SK-N-SH (cell line): ENCODE data around the gene SMIM13. TPM values are rescaled to one million over a fixed set of nuclear protein-coding genes. Genes with fewer than 3 reads are reported as not detected.

Experiments
- CTCF ChIA-PET: fragments of 300-600, 350-600 bp; formaldehyde crosslinking; extraction: SDS; loops from one replicate; lab custom pipeline; 2021; lab: Yijun Ruan, JAX
- POLR2A ChIA-PET: fragments of 350-600 bp; sonication (Branson Sonifier 250); formaldehyde crosslinking; extraction: SDS; loops from one replicate; lab custom pipeline; 2020; ENCODE audit warnings: antibody characterized with exemption, inconsistent platforms; lab: Yijun Ruan, JAX
- DNase-seq: peaks from one replicate; pipeline ENCODE4 v3.0.0; 2012
- H2AFZ ChIP-seq: fragments of 200-600 bp; sonication (generic); 2 replicates; pipeline ENCODE4 v1.8.1; 2016; ENCODE audit warnings: antibody characterized with exemption, mild to moderate bottlenecking, low read depth
- H3F3A ChIP-seq: fragments of 200-600 bp; sonication (generic); replicated peaks from 2 replicates; pipeline ENCODE3; 2016; ENCODE audit warnings: antibody characterized with exemption, mild to moderate bottlenecking; ENCODE audit not compliant: insufficient read depth
- H3K27ac ChIP-seq, 2 experiments: fragments of 200-500 bp in 1 of 2; fragments of 200-600 bp in 1 of 2; sonication (Bioruptor generic) in 1 of 2; sonication (generic), shearing (Covaris generic) in 1 of 2; 2 replicates each; pipeline versions ENCODE4 v1.5.1 to v1.6.1; 2014 to 2016; ENCODE audit warnings: low read depth in 2 of 2, inconsistent platforms in 1 of 2, low read length in 1 of 2, mild to moderate bottlenecking in 1 of 2, mixed read lengths in 1 of 2
- H3K27me3 ChIP-seq: fragments of 200-600 bp; sonication (generic), shearing (Covaris generic); 2 replicates; pipeline ENCODE4 v1.6.1; 2016; ENCODE audit warnings: mixed run types; ENCODE audit not compliant: insufficient read depth
- H3K36me3 ChIP-seq, 2 experiments: fragments of 200-500 bp in 1 of 2; fragments of 200-600 bp in 1 of 2; sonication (Bioruptor generic) in 1 of 2; sonication (generic) in 1 of 2; replicated peaks in 1 of 2; 2 replicates each; pipeline versions ENCODE3 to v1.5.1; 2014 to 2016; ENCODE audit warnings: low read length in 1 of 2, mild to moderate bottlenecking in 1 of 2; ENCODE audit not compliant: insufficient read depth in 2 of 2, control insufficient read depth in 1 of 2
- H3K4me1 ChIP-seq, 2 experiments: fragments of 200-500 bp in 1 of 2; fragments of 200-600 bp in 1 of 2; sonication (Bioruptor generic) in 1 of 2; sonication (generic), shearing (Covaris generic) in 1 of 2; 2 replicates each; pipeline versions ENCODE4 v1.5.1 to v1.6.1; 2014 to 2016; ENCODE audit warnings: low read depth in 1 of 2, low read length in 1 of 2, mixed run types in 1 of 2; ENCODE audit not compliant: insufficient read depth in 2 of 2, control insufficient read depth in 1 of 2
- H3K4me2 ChIP-seq: fragments of 200-600 bp; sonication (generic), shearing (Covaris generic); 2 replicates; pipeline ENCODE4 v1.6.1; 2017; ENCODE audit warnings: mixed run types
- H3K4me3 ChIP-seq, 2 experiments: fragments of 200-500 bp in 1 of 2; fragments of 200-600 bp in 1 of 2; sonication (Bioruptor generic) in 1 of 2; sonication (generic), shearing (Covaris generic) in 1 of 2; 2 replicates each; pipeline versions ENCODE4 v1.5.1 to v1.8.1; 2014 to 2016; ENCODE audit warnings: low read depth in 2 of 2, inconsistent platforms in 1 of 2, low read length in 1 of 2, mild to moderate bottlenecking in 1 of 2, mixed read lengths in 1 of 2, moderate library complexity in 1 of 2
- H3K79me2 ChIP-seq: fragments of 200-600 bp; sonication (generic); 2 replicates; pipeline ENCODE4 v1.8.1; 2017; ENCODE audit warnings: mild to moderate bottlenecking; ENCODE audit not compliant: insufficient read depth
- H3K9ac ChIP-seq: fragments of 200-600 bp; sonication (generic); 2 replicates; pipeline ENCODE4 v1.6.1; 2017; ENCODE audit warnings: mixed run types
- H3K9me2 ChIP-seq: fragments of 200-600 bp; sonication (generic); 2 replicates; pipeline ENCODE4 v1.6.1; 2017; ENCODE audit warnings: mixed run types
- H3K9me3 ChIP-seq: fragments of 200-600 bp; sonication (generic); 2 replicates; pipeline ENCODE4 v1.6.1; 2017; ENCODE audit warnings: mixed run types, mild to moderate bottlenecking, moderate library complexity
- H4K20me1 ChIP-seq: fragments of 200-600 bp; sonication (generic); 2 replicates; pipeline ENCODE4 v1.6.1; 2017; ENCODE audit warnings: mild to moderate bottlenecking, mixed run types; ENCODE audit not compliant: insufficient read depth
- CHD2 ChIP-seq: fragments of 150-350 bp; IDR thresholded peaks from 2 replicates; pipeline ENCODE4 v1.6.1; 2018; ENCODE audit warnings: low read length; ENCODE audit not compliant: partially characterized antibody
- EZH2phosphoT487 ChIP-seq: fragments of 200-600 bp; sonication (generic); IDR thresholded peaks from 2 replicates; pipeline ENCODE4 v1.6.1; 2017; ENCODE audit warnings: low read depth, mixed run types, mild to moderate bottlenecking, antibody characterized with exemption, moderate library complexity, borderline replicate concordance
- FOXJ3 ChIP-seq: sonication (generic); formaldehyde crosslinking; IDR thresholded peaks from 2 replicates; pipeline ENCODE4 v1.5.1; 2020; ENCODE audit warnings: mild to moderate bottlenecking, missing genetic modification reagents
- FOXM1 ChIP-seq: IDR thresholded peaks from 2 replicates; pipeline ENCODE4 v1.4.0; 2012; ENCODE audit warnings: low read depth, mild to moderate bottlenecking
- GABPA ChIP-seq: IDR thresholded peaks from 2 replicates; pipeline ENCODE4 v1.4.0; 2012; ENCODE audit warnings: low read depth, mild to moderate bottlenecking
- GATA2 ChIP-seq: sonication (generic); formaldehyde crosslinking; IDR thresholded peaks from 2 replicates; pipeline ENCODE4 v1.5.0; 2020; ENCODE audit warnings: mild to moderate bottlenecking, missing genetic modification reagents
- NFIC ChIP-seq: IDR thresholded peaks from 2 replicates; pipeline ENCODE4 v1.4.0; 2012; ENCODE audit warnings: borderline replicate concordance
- NRF1 ChIP-seq: IDR thresholded peaks from 2 replicates; pipeline ENCODE4 v1.6.1; 2012; ENCODE audit warnings: low read depth, mild to moderate bottlenecking, low read length
- RAD21 ChIP-seq: IDR thresholded peaks from 2 replicates; pipeline ENCODE4 v1.6.1; 2012; ENCODE audit warnings: mild to moderate bottlenecking, low read length
- RCOR1 ChIP-seq: fragments of 150-350 bp; IDR thresholded peaks from 2 replicates; pipeline ENCODE4 v1.6.1; 2017; ENCODE audit warnings: antibody characterized with exemption, low read length
- RFX5 ChIP-seq: IDR thresholded peaks from 2 replicates; pipeline ENCODE4 v1.6.1; 2012; ENCODE audit warnings: mild to moderate bottlenecking, improper control_type of control experiment, low read length
- RXRA ChIP-seq: IDR thresholded peaks from 2 replicates; pipeline ENCODE4 v1.4.0; 2012; ENCODE audit warnings: low read depth, mild to moderate bottlenecking, borderline replicate concordance
- SMC3 ChIP-seq: IDR thresholded peaks from 2 replicates; pipeline ENCODE4 v1.6.1; 2012; ENCODE audit warnings: low read depth, low read length, improper control_type of control experiment
- TAF1 ChIP-seq: IDR thresholded peaks from 2 replicates; pipeline ENCODE4 v1.6.1; 2012; ENCODE audit warnings: low read depth, mild to moderate bottlenecking, low read length, moderate library complexity, borderline replicate concordance
- WGBS: methylation state at CpG from one replicate; pipeline ENCODE4 v1.1.6; 2017; ENCODE audit warnings: low lambda C conversion rate; 5-methylcytosine and 5-hydroxymethylcytosine counted together
- polyA plus RNA-seq, 3 experiments: library from polyadenylated mRNA; depleted of rRNA; stranded (reverse); fragments of >200 nt; gene quantifications; 2 replicates each; pipeline ENCODE4 v1.2.3, GENCODE V29; 2012
- TF ChIP-seq, protein P1 (sequence below): fragments of 150-350 bp; IDR thresholded peaks from 2 replicates; pipeline ENCODE4 v1.6.1; 2016; ENCODE audit warnings: mild to moderate bottlenecking, low read depth, low read length
- TF ChIP-seq, protein P2 (sequence below): fragments of 200-600 bp; sonication (generic); IDR thresholded peaks from 2 replicates; pipeline ENCODE4 v1.6.1; 2017; ENCODE audit warnings: antibody characterized with exemption, mild to moderate bottlenecking, moderate library complexity
- TF ChIP-seq, protein P3 (sequence below): IDR thresholded peaks from 2 replicates; pipeline ENCODE4 v1.4.0; 2012; ENCODE audit warnings: low read depth, borderline replicate concordance
- TF ChIP-seq, protein P4 (sequence below): IDR thresholded peaks from 2 replicates; pipeline ENCODE4 v1.4.0; 2012; ENCODE audit warnings: low read depth, borderline replicate concordance

The SMIM13 gene
- polyA plus RNA-seq, 1 of the 3 experiments (the other 2 are of a cell fraction), result 2.1 TPM

DNA sequence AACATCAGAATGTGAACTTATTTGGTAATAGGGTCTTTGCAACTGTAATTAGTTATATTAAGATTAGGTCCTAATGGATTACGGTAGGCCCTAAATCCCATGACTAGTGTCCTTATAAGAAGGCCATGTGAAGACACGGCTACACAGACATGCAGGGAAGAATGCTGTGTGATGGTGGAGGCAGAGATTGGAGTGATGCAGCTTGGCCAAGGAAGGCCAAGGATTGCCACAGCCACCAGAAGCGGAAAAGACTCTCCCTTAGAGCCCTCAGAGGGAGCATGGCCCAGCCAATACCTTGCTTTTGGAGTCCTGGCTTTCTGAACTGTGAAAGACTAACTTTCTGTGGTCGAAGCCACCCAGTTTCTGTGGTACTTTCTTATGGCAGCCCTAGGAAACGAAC lies 9.7 kb upstream of the SMIM13 start:
- Histone ChIP-seq H3K9me2 (no peaks in the 10 kb centered on the region), H3K36me3 (no peaks in the 10 kb centered on the region), H4K20me1 (no peaks in the 10 kb centered on the region), H3K79me2 (no peaks in the 10 kb centered on the region), H2AFZ (no peak overlapping the region; the same call in 1 of the 2 replicates), H3K4me2 (no peak overlapping the region), H3K27me3 (no peaks in the 10 kb centered on the region), H3K9ac (no peak overlapping the region), H3K4me3 (no peak overlapping the region), H3K4me1 (no peaks in the 10 kb centered on the region; a peak in 1 of 4 replicates), H3F3A (no peaks in the 10 kb centered on the region), H3K9me3 (no peaks in the 10 kb centered on the region), H3K27ac (no peak overlapping the region)
- no peak for DNase-seq
- WGBS, result 89% methylated on average over 5 of the region's 5 CpGs
- POLR2A ChIA-PET, result no interaction called here
- TF ChIP-seq RCOR1 (no peak), FOXM1 (no peak), RAD21 (no peak), NFIC (no peak), RFX5 (no peak), TAF1 (no peak), GATA2 (CRISPR knock-in tag) (no peak), SMC3 (no peak), FOXJ3 (CRISPR knock-in tag) (no peak), RXRA (no peak)
- TF ChIP-seq, protein P1, sequence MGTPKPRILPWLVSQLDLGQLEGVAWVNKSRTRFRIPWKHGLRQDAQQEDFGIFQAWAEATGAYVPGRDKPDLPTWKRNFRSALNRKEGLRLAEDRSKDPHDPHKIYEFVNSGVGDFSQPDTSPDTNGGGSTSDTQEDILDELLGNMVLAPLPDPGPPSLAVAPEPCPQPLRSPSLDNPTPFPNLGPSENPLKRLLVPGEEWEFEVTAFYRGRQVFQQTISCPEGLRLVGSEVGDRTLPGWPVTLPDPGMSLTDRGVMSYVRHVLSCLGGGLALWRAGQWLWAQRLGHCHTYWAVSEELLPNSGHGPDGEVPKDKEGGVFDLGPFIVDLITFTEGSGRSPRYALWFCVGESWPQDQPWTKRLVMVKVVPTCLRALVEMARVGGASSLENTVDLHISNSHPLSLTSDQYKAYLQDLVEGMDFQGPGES, result no peak
- TF ChIP-seq, protein P2, sequence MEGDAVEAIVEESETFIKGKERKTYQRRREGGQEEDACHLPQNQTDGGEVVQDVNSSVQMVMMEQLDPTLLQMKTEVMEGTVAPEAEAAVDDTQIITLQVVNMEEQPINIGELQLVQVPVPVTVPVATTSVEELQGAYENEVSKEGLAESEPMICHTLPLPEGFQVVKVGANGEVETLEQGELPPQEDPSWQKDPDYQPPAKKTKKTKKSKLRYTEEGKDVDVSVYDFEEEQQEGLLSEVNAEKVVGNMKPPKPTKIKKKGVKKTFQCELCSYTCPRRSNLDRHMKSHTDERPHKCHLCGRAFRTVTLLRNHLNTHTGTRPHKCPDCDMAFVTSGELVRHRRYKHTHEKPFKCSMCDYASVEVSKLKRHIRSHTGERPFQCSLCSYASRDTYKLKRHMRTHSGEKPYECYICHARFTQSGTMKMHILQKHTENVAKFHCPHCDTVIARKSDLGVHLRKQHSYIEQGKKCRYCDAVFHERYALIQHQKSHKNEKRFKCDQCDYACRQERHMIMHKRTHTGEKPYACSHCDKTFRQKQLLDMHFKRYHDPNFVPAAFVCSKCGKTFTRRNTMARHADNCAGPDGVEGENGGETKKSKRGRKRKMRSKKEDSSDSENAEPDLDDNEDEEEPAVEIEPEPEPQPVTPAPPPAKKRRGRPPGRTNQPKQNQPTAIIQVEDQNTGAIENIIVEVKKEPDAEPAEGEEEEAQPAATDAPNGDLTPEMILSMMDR, result no peak
- TF ChIP-seq, protein P3, sequence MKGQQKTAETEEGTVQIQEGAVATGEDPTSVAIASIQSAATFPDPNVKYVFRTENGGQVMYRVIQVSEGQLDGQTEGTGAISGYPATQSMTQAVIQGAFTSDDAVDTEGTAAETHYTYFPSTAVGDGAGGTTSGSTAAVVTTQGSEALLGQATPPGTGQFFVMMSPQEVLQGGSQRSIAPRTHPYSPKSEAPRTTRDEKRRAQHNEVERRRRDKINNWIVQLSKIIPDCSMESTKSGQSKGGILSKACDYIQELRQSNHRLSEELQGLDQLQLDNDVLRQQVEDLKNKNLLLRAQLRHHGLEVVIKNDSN, result no peak
- CTCF ChIA-PET, result interaction anchor here (0.6 to 1.8 kb wide), 2 partner anchors 11 to 232 kb away, joined by 3 to 5 read pairs; no protein-coding TSS in a partner anchor

DNA sequence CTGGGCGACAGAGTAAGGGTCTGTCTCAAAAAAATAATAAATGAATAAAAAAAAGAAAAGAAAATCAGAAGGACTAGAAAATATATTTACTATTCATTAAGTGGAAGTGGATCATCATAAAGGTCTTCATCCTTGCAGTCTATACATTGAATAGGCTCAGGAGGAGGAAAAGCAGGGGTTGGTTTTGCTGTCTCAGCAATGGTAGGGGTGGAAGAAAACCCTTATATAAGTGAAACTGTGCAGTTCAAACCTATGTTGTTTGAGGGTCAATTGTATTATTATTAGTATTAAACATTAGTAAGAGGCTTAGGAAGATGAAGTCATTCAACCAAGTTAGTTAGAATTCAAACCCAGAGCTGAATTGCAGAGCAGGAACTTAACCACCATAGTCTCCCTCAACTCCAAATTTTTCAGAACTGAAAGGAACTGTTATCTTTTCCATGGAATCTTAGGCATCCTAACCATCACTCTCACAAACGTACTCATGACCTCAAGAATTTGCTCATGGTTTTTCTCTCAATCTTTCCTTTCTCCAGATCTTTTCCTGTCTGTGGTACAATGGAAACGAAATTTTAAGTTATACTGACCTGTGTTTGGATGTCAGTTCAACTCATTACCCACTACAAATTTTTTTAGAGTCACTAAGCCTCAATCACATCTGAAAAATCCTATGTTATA lies 7.7 kb upstream of the SMIM13 start:
- H3K9me3 ChIP-seq, result no peaks in the 10 kb centered on the region
- H3F3A ChIP-seq, result no peaks in the 10 kb centered on the region
- POLR2A ChIA-PET, result no interaction called here
- H3K36me3 ChIP-seq, result no peaks in the 10 kb centered on the region
- H3K27me3 ChIP-seq, result no peaks in the 10 kb centered on the region
- H3K4me3 ChIP-seq, result no peak overlapping the region
- no peak overlapping the region for H3K9ac ChIP-seq
- DNase-seq, result no peak
- H3K27ac ChIP-seq, result no peak overlapping the region
- no peak overlapping the region for H3K4me2 ChIP-seq
- no peaks in the 10 kb centered on the region for H3K9me2 ChIP-seq
- no peaks in the 10 kb centered on the region for H4K20me1 ChIP-seq
- WGBS, result 34% methylated on average over 3 of the region's 3 CpGs
- no peaks in the 10 kb centered on the region for H3K79me2 ChIP-seq
- CTCF ChIA-PET, result no interaction called here
- H3K4me1 ChIP-seq, result no peaks in the 10 kb centered on the region; a peak in 1 of 4 replicates
- H2AFZ ChIP-seq, result no peak overlapping the region
- TF ChIP-seq NRF1 (no peak), CHD2 (no peak), GABPA (no peak), EZH2phosphoT487 (no peak)
- TF ChIP-seq, protein P4, sequence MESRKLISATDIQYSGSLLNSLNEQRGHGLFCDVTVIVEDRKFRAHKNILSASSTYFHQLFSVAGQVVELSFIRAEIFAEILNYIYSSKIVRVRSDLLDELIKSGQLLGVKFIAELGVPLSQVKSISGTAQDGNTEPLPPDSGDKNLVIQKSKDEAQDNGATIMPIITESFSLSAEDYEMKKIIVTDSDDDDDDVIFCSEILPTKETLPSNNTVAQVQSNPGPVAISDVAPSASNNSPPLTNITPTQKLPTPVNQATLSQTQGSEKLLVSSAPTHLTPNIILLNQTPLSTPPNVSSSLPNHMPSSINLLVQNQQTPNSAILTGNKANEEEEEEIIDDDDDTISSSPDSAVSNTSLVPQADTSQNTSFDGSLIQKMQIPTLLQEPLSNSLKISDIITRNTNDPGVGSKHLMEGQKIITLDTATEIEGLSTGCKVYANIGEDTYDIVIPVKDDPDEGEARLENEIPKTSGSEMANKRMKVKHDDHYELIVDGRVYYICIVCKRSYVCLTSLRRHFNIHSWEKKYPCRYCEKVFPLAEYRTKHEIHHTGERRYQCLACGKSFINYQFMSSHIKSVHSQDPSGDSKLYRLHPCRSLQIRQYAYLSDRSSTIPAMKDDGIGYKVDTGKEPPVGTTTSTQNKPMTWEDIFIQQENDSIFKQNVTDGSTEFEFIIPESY, result no peak
- TF ChIP-seq, protein P1, result no peak
